ENCODE data around the gene RAB3IL1. TPM values are rescaled to one million over a fixed set of nuclear protein-coding genes. Genes with fewer than 3 reads are reported as not detected.

Gene RAB3IL1
- total and polyA plus RNA-seq, 9 of the 15 experiments (the other 6 are each of a cell fraction or from before 2014, with no cell fraction given) = 0.15 to 42.6 (median 15.5) TPM

GRCh38 chr11:61957021-61957770 lies 39.8 kb upstream of the RAB3IL1 start:
- ChIA-PET CTCF (ENCODE audit: low intra/inter-chr PET ratio) (no interaction called here), POLR2A (interaction anchor here (0.6 to 1.2 kb wide), 5 partner anchors 9 to 17 kb away, joined by 3 to 4 read pairs (median 3); partner anchors contain the start of gene FTH1)
- FAIRE-seq = no peak

More at GRCh38 chr11:61957021-61957770, 39.8 kb upstream of the RAB3IL1 start:
- Histone ChIP-seq H3K9ac (ENCODE audit: insufficient read depth in 1 of 2, low read depth in 2 of 2, low read length in 2 of 2) (no peak overlapping the region), H3K36me3 (ENCODE audit: control insufficient read depth, insufficient read depth, low read length) (no peaks in the 10 kb centered on the region), H4K20me1 (replicated peaks; ENCODE audit: control insufficient read depth, insufficient read depth, low read length) (no peaks in the 10 kb centered on the region), H3K27me3 (ENCODE audit: control insufficient read depth in 2 of 2, insufficient read depth in 2 of 2, low read length in 2 of 2) (no peaks in the 10 kb centered on the region), H3K79me2 (ENCODE audit: control insufficient read depth, insufficient read depth, low read length) (no peaks in the 10 kb centered on the region), H2AFZ (ENCODE audit: low read depth, low read length) (no peak overlapping the region), H3K4me2 (ENCODE audit: insufficient read depth, low read length) (no peak overlapping the region), H3K4me1 (replicated peaks in 1 of 2; ENCODE audit: control insufficient read depth in 2 of 2, insufficient read depth in 2 of 2, low read length in 2 of 2) (peaks cover 33% of the 10 kb centered on the region in 2 experiments), H3K27ac (ENCODE audit: extremely low read depth, low read depth, low read length) (no peak overlapping the region), H3K9me3 (replicated peaks; ENCODE audit: control insufficient read depth, insufficient read depth, low read depth, low read length) (no peaks in the 10 kb centered on the region), H3K9me1 (ENCODE audit: control insufficient read depth, insufficient read depth, low read length) (peaks cover 6% of the 10 kb centered on the region), H3K4me3 (no peak overlapping the region)
- in situ Hi-C loops (cut with MboI) (no loop called here), intact Hi-C loops (cut with micrococcal nuclease) (no loop called here)
- 58% methylated on average over 5 of the region's 7 CpGs for WGBS (ENCODE audit: insufficient coverage, low coverage, missing lambda C conversion rate)
- BruUV-seq (replicated peaks) = no TSS peak
- no peak for ATAC-seq
- TF ChIP-seq MXI1 (IDR thresholded peaks at IDR 0.05; ENCODE audit: low read depth, low read length) = no peak
- no peak for TF ChIP-seq RERE (CRISPR knock-in tag; IDR thresholded peaks at IDR 0.05; ENCODE audit: borderline replicate concordance)
- TF ChIP-seq SMARCC2 (IDR thresholded peaks at IDR 0.05; ENCODE audit: low read depth) = no peak
- DNase-seq (ENCODE audit: extremely low read depth in 1 of 4, low spot score in 3 of 4) = no peak

All from K562 (cell line).